Measurements from ENCODE around the gene MCTP2. TPM values are rescaled to one million over a fixed set of nuclear protein-coding genes. Genes with fewer than 3 reads are reported as not detected.

MCTP2 gene
- total RNA-seq, 2 donors from 2014 or later, result 19.6 to 32.9 TPM

DNA sequence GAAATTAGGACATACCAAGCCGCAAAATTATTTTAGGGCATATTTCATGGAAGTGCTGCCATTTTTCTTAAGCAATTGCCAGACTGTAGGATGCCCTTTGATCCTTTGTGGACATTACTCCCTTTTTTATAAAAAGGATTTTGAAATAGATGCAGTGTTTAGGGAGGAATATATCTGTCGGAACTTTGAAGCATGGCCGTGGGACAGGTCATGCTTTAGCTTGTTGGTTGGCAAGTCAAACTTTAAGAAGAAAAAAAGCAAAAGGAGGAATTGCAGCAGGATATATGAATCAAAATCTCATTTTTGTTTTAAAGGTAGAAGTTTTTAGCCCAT lies 122.1 kb downstream of the MCTP2 start:
- Mint-ChIP-seq H3K9me3 (no peaks in the 10 kb centered on the region), H3K4me1 (no peaks in the 10 kb centered on the region), H3K36me3 (ENCODE audit: low read depth) (peaks cover 55% of the 10 kb centered on the region), H3K27me3 (no peaks in the 10 kb centered on the region), H3K27ac (no peak overlapping the region), H3K4me3 (no peak overlapping the region)
- no peak for ATAC-seq (replicated peaks)

DNA sequence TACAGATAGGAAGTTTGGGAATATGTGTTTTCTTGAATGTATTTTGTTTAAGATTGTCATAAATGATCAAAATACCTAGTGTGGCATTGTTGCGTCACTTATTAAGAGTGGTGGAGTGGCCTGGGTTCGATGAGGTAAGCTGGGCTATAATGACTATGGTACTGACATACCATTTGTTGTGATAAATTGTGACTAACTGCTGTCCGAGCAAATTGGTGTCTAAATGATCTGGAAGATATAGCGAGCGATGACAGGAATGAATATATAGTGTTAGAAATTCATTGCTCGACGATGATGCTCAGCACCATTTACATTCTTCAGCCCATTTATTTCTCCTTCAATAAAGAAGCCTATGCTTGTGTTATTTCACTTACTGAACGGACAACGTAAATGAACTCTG lies 123.3 kb downstream of the MCTP2 start:
- H3K27ac Mint-ChIP-seq, result no peak overlapping the region
- ATAC-seq (replicated peaks), result no peak
- H3K9me3 Mint-ChIP-seq, result no peaks in the 10 kb centered on the region
- no peak overlapping the region for H3K4me3 Mint-ChIP-seq
- H3K4me1 Mint-ChIP-seq, result no peaks in the 10 kb centered on the region
- H3K27me3 Mint-ChIP-seq, result no peaks in the 10 kb centered on the region
- peaks cover 54% of the 10 kb centered on the region for H3K36me3 Mint-ChIP-seq (ENCODE audit: low read depth)

DNA sequence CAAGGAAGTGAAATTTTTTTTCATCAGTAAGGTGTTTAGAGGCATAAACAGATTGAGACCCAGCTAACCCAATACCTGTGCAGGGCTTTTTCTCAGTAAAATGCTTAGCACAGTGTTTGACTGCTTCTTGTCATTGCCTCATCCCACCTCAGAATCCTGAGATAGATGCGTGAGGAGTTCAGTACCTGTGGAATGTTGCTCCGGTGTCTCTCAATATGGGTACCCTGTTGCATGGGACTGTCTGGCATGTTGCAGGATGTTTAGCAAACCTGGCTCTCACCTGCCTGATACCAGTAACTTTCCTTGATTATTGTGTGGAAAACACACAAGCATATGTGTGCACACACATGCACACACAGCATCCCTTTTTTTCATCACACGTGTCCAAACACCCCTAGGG lies 128.4 kb downstream of the MCTP2 start:
- ATAC-seq (replicated peaks), result no peak
- Mint-ChIP-seq H3K9me3 (no peaks in the 10 kb centered on the region), H3K27me3 (no peaks in the 10 kb centered on the region), H3K4me3 (no peak overlapping the region), H3K36me3 (ENCODE audit: low read depth) (peaks cover 52% of the 10 kb centered on the region), H3K27ac (no peak overlapping the region), H3K4me1 (no peaks in the 10 kb centered on the region)

DNA sequence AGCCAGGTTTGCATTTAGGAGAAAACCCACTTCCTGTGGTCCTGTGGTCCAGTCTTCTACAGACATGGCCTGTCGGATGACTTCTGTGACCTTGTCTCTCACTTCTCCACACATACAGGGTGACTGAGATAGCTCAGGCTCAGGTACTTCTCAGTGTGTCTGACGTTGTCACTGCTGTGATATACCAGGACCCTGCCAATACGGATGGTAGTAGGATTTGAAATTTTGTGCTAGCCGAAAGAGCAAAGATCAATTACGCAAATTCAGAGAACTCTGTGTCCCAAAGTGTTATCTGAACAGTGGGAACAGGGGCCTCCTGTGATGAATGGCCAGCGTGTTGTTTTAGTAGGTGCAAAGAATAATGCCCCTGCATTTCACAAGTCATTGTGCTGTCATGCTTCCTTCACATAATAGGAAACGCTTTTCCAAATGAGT lies 128.9 kb downstream of the MCTP2 start:
- no peak for ATAC-seq (replicated peaks)
- no peaks in the 10 kb centered on the region for H3K4me1 Mint-ChIP-seq
- no peak overlapping the region for H3K4me3 Mint-ChIP-seq
- no peaks in the 10 kb centered on the region for H3K27me3 Mint-ChIP-seq
- H3K36me3 Mint-ChIP-seq (ENCODE audit: low read depth), result peaks cover 52% of the 10 kb centered on the region
- H3K9me3 Mint-ChIP-seq, result no peaks in the 10 kb centered on the region
- peak overlapping the region; percentile 1 for H3K27ac Mint-ChIP-seq

DNA sequence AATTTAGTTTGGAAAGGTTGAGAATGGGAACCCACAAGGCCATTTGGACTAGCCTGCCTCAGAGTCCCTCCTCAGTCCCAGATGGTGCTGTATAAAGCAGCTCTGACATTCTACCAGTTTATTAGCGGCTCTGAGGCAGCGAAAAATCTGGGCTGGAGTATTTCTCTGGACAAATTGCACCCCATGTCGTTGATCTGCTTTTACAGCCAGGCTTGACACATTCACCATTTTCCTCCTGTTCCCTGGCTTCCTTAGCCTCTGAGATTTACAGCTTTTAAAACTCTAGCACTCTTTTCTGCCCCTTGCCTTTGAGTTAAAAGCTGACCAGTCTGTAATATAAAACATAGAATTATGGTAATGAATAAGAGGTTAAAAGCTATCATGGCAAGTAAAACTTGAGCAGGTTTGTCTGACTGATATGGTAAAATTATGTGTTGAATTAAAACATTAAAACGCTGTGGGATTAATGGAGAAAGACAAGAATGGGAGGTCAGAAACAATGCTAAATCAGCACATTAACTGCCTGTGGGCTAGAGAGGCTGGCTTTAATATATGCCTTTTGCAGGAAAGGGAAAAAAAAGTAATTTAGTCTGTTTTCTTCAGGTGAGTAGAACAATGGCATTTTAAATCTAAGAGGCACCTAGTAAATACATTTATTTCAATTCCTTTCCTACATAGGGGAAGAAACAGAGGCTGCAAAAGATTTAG lies 131.2 kb downstream of the MCTP2 start:
- Mint-ChIP-seq H3K4me1 (no peaks in the 10 kb centered on the region), H3K36me3 (ENCODE audit: low read depth) (peaks cover 46% of the 10 kb centered on the region), H3K9me3 (no peaks in the 10 kb centered on the region), H3K27me3 (no peaks in the 10 kb centered on the region), H3K27ac (no peak overlapping the region), H3K4me3 (no peak overlapping the region)
- no peak for ATAC-seq (replicated peaks)

DNA sequence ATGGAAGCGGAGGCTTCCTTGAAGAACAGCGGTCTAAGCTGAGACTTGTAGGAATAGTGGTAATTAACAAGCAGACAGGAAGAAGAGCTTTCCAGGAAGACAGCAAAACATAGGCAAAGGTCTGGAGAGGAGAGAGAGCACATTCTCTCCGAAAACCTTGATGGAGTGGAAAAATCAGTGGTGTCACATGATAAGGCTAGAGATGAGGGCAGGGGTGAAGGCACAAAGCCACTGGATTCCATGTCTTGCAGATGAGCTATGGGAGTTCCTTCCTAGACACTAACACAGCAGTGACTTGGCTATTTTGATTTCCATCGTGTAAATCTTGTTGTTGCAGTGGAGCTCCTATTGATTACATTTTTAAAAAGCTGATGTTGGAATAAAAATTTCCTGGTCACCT lies 132.0 kb downstream of the MCTP2 start:
- H3K27me3 Mint-ChIP-seq, result no peaks in the 10 kb centered on the region
- no peak overlapping the region for H3K4me3 Mint-ChIP-seq
- ATAC-seq (replicated peaks), result no peak
- H3K9me3 Mint-ChIP-seq, result no peaks in the 10 kb centered on the region
- H3K27ac Mint-ChIP-seq, result no peak overlapping the region
- H3K36me3 Mint-ChIP-seq (ENCODE audit: low read depth), result peaks cover 49% of the 10 kb centered on the region
- no peaks in the 10 kb centered on the region for H3K4me1 Mint-ChIP-seq

DNA sequence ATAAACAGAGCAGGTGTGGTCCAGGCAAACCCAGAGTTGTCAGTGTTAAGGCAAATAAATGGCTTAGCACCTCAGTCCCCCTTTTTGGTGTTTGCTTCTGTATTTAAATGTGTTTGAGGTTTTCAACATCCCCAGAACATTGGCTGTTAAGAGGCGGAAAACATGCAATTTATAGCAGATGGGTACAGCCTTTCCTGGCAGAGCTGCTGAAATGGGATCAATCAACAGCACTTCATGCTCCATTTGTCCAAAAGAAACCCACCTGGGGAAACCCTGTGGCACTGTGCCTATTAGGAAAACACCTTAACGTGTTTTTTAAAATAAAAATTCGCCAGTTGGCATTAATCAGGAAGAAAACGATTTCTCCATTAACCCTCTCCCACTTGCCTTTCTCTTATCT lies 135.4 kb downstream of the MCTP2 start:
- H3K4me1 Mint-ChIP-seq, result no peaks in the 10 kb centered on the region
- no peaks in the 10 kb centered on the region for H3K27me3 Mint-ChIP-seq
- no peaks in the 10 kb centered on the region for H3K9me3 Mint-ChIP-seq
- ATAC-seq (replicated peaks), result no peak
- peaks cover 55% of the 10 kb centered on the region for H3K36me3 Mint-ChIP-seq (ENCODE audit: low read depth)
- no peak overlapping the region for H3K4me3 Mint-ChIP-seq
- no peak overlapping the region for H3K27ac Mint-ChIP-seq

DNA sequence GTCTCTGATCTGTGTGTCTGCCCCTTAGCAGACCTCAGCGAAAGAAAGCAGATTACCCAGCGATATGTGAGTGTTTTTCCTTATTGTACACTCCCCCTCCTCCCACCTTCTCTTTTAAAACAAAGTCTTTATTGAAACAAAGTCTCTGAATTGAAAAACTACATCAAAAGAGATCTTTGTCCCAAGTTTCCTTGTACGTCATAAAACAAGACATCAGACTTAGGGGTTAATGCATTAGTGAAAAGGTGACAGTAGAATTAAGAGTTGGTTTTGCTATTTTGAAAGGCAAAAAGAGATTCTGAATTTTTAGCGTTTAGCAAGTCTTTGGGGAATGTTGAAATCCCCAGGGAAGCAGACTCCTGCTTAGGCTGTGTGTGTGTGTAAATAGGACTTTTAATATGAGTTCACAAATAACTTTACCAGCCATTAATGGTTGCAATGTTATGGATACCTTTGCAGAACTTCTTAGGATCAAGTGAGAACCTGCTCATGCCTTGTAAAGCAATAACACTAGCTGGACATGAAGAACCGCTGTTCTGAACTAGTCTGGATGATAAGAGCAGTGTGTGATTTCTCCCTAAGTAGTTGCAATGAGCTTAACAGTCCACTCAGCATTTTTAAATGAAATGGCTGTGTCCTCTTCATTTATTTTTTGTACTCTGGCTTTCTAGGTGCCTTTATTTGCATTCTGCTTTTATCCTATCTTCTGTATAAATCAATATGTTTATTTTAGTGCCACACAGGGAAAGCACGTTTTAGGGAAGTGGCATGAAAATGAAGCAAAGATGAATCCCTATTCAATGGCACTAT lies 136.6 kb downstream of the MCTP2 start:
- Mint-ChIP-seq H3K4me1 (no peaks in the 10 kb centered on the region), H3K27ac (no peak overlapping the region), H3K36me3 (ENCODE audit: low read depth) (peaks cover 62% of the 10 kb centered on the region), H3K27me3 (no peaks in the 10 kb centered on the region), H3K9me3 (no peaks in the 10 kb centered on the region), H3K4me3 (no peak overlapping the region)
- ATAC-seq (replicated peaks), result no peak

DNA sequence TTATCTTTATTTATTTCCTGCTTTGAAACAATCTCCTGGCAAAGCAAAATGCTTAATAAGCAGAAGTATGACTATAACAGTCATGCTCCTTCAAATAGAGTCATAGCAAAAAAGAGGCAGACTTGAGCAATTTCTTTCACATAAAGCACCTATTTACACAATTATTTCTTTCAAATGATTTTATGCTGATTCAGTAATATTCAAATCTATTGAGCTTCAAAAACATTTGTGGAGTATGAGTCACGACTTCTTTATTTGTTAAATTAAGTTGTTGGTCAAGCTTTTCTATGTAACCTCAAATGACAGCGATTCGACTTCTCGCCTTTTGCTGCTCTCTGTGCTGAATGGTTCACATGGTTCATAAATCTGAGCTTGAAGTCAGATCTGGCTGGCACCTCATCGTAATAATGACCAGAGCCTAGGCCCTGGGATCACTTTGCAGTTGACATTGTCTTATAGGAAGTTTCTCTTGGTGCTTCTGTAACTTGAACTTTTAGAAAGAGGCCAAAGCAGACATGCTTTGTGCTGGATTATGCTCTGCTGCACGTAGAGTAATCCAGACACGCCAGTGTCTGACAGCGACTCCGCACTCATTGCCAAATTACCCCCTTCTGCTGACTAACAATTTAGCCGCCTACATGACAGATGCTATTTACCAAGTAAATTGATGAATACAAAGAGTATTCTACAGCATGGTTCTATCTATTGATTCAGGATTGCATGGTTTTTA lies 139.0 kb downstream of the MCTP2 start:
- Mint-ChIP-seq H3K27ac (no peak overlapping the region), H3K36me3 (ENCODE audit: low read depth) (peaks cover 62% of the 10 kb centered on the region), H3K4me3 (no peak overlapping the region), H3K4me1 (no peaks in the 10 kb centered on the region), H3K9me3 (no peaks in the 10 kb centered on the region), H3K27me3 (no peaks in the 10 kb centered on the region)
- no peak for ATAC-seq (replicated peaks)

DNA sequence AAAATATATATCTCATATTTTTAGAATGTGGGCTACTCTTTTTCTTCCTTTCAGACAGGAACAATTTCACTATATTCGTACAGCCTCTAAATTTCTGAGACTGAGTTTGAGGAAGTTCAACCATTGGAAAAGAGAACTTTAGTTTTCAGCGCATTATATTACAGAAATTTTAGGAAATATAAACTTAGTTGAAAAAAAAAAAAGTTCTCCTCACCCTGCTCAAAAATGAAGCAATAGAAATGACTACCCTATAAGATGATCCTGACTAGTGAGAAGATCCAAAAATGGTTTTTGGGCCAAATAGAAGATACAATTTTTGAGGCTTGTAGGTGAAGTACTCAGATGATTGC lies 139.6 kb downstream of the MCTP2 start:
- H3K27ac Mint-ChIP-seq, result no peak overlapping the region
- peaks cover 62% of the 10 kb centered on the region for H3K36me3 Mint-ChIP-seq (ENCODE audit: low read depth)

DNA sequence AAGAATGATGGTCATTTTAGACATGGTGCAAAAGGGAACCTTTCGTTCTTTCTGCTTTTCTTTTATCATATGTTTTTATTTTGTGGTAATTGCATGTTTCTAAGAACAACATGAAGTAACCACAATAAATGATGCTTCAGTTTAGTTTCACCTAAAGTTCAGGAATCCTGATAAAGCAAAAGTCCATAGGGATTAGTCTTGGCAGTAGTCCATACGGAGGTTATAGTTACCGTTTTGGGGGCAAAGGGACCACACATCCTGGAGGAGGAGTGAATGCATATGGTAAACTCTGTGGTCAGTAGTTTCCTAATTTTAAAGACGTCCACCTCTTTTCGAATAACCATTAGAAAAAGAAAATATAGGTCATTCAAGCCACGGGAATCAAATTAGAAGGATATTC lies 141.5 kb downstream of the MCTP2 start:
- no peaks in the 10 kb centered on the region for H3K4me1 Mint-ChIP-seq

More for the DNA sequence above, 139.6 kb downstream of the MCTP2 start:
- Mint-ChIP-seq H3K4me3 (no peak overlapping the region), H3K9me3 (no peaks in the 10 kb centered on the region), H3K27me3 (no peaks in the 10 kb centered on the region), H3K4me1 (no peaks in the 10 kb centered on the region)
- no peak for ATAC-seq (replicated peaks)

DNA sequence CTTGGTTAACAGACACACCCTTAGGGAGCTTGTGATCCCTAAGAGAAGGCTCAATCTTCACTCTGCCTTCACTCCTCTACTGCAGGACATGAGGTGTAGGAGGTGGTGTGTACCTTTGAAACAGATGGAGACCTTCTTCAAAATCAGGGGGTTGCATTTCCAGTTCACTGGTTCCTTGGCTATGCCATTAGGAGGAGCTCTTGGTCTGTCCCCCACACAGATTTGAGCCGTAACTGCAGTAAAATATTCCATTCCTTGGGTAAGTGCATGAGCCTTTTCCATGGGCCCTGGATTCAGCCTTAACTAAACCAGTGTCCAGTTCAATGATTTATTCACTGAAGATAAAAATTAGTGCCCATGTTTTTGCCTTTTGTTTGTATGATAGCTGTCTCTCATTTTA lies 144.6 kb downstream of the MCTP2 start:
- H3K4me3 Mint-ChIP-seq, result no peak overlapping the region
- H3K27me3 Mint-ChIP-seq, result no peaks in the 10 kb centered on the region
- no peak overlapping the region for H3K27ac Mint-ChIP-seq
- H3K36me3 Mint-ChIP-seq (ENCODE audit: low read depth), result peaks cover 26% of the 10 kb centered on the region
- H3K9me3 Mint-ChIP-seq, result no peaks in the 10 kb centered on the region
- no peaks in the 10 kb centered on the region for H3K4me1 Mint-ChIP-seq
- no peak for ATAC-seq (replicated peaks)

More for the DNA sequence above, 141.5 kb downstream of the MCTP2 start:
- H3K36me3 Mint-ChIP-seq (ENCODE audit: low read depth), result peaks cover 55% of the 10 kb centered on the region
- no peak for ATAC-seq (replicated peaks)
- no peaks in the 10 kb centered on the region for H3K9me3 Mint-ChIP-seq
- H3K4me3 Mint-ChIP-seq, result no peak overlapping the region
- H3K27me3 Mint-ChIP-seq, result no peaks in the 10 kb centered on the region
- H3K27ac Mint-ChIP-seq, result no peak overlapping the region

DNA sequence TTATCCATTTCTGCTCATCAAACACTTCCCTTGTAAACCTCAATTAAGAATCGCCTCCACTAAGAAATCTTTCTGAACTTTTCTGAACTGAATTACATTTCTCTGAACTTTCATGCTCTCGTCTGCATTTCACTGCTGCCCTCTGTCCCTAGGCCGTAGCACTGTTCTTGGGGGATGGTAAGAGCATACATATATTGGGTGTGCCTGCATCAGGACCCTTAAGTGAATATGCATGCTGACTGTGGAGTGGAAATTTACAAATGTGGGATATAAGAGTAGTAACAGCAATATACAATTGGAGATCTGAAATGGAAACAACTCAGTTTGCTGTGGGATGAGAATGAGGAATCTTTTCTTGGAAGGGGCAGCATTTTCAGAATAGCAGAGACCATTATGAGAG lies 148.6 kb downstream of the MCTP2 start:
- Mint-ChIP-seq H3K36me3 (ENCODE audit: low read depth) (peaks cover 29% of the 10 kb centered on the region), H3K4me3 (no peak overlapping the region), H3K4me1 (no peaks in the 10 kb centered on the region), H3K27ac (no peak overlapping the region), H3K9me3 (no peaks in the 10 kb centered on the region), H3K27me3 (no peaks in the 10 kb centered on the region)
- ATAC-seq (replicated peaks), result no peak

DNA sequence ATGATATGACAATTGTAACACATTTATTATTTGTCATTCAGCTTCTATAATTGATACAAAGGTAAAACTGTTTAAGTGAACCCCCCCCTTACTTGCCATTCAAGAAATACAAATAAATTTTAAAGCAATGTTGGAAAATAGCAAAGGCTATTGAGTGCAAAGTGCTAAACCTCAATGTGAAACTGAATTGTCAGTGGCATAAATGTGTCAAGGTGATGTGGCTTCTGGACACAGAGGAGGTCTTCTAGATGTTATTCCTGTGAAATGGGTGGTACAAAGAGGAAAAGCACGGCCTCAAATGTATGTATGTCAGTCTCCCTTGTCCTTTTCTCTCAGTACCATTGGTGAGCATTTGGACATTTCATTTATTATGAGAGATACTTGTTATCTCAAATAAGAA lies 149.4 kb downstream of the MCTP2 start:
- no peak overlapping the region for H3K4me3 Mint-ChIP-seq
- no peaks in the 10 kb centered on the region for H3K4me1 Mint-ChIP-seq

DNA sequence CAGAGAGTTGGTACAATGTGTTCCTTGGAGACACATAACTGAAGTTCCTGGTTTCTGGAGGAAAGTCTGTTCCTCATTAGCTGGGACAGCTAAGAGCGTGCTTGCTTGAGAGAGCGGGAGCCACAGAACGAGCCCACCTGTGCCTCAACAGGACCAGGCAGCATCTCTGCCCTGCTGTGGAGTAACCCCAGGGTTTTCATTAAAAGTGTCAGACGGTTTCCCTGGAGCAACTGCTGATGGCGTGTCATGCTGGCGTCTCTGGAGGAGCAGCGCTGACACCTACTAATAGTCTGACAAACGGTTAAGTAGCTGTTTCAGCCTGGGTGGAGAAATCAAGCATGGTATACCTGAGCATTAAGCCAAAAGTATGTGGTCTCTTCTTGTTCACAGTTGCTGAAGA lies 150.0 kb downstream of the MCTP2 start:
- no peaks in the 10 kb centered on the region for H3K9me3 Mint-ChIP-seq
- no peak for ATAC-seq (replicated peaks)
- no peak overlapping the region for H3K27ac Mint-ChIP-seq
- H3K36me3 Mint-ChIP-seq (ENCODE audit: low read depth), result peaks cover 38% of the 10 kb centered on the region
- no peaks in the 10 kb centered on the region for H3K27me3 Mint-ChIP-seq
- H3K4me1 Mint-ChIP-seq, result no peaks in the 10 kb centered on the region
- H3K4me3 Mint-ChIP-seq, result no peak overlapping the region

More for the DNA sequence above, 149.4 kb downstream of the MCTP2 start:
- ATAC-seq (replicated peaks), result no peak
- Mint-ChIP-seq H3K36me3 (ENCODE audit: low read depth) (peaks cover 33% of the 10 kb centered on the region), H3K9me3 (no peaks in the 10 kb centered on the region), H3K27ac (no peak overlapping the region), H3K27me3 (no peaks in the 10 kb centered on the region)
